Endothelial cell of umbilical vein (primary cell): ENCODE results near the gene CTDSP1.

ENCODE experiments used
- POLR2A ChIP-seq: IDR thresholded peaks from 2 replicates; pipeline ENCODE4 v1.6.1; 2012; ENCODE audit warnings: low read depth, mild to moderate bottlenecking, control low read depth, low read length
- TF ChIP-seq, protein P1 (sequence below), 2 donors: IDR thresholded peaks; 1 replicate in 1 of 2; 2 replicates in 1 of 2; pipeline ENCODE4 v1.5.1; 2011; ENCODE audit warnings: low read length in 2 of 2, mild to moderate bottlenecking in 2 of 2, moderate library complexity in 2 of 2, control low read depth in 1 of 2, inconsistent platforms in 1 of 2, low read depth in 1 of 2; ENCODE audit not compliant: insufficient read depth in 1 of 2; ENCODE audit errors: extremely low read depth in 1 of 2

DNA sequence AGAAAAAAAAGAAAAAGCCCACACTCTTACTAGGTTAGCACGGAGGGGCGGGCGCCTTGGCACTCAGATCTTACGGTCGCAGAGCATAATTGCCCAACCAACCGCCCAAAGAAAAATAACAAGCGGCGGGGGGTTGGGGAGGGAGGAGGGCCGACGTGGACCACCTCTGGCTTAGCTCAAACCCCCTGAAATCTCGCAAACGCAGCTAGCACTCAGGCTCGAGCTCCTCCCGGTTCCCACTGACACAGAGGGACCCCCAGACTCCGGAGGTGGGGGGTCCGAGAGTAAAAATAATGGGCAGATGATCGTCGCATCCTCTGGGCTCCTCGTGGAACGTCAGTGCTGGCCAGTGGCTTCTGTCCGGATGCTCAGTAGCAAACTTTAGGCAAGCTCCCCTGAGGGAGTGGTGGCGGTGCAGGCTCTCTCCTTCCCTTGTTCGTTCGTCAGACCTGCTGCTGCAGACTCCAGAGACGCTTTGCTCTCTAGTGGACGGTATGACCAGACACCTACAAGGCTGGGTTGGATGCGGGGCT, 31.0 kb upstream of the CTDSP1 start:
- TF ChIP-seq, protein P1, sequence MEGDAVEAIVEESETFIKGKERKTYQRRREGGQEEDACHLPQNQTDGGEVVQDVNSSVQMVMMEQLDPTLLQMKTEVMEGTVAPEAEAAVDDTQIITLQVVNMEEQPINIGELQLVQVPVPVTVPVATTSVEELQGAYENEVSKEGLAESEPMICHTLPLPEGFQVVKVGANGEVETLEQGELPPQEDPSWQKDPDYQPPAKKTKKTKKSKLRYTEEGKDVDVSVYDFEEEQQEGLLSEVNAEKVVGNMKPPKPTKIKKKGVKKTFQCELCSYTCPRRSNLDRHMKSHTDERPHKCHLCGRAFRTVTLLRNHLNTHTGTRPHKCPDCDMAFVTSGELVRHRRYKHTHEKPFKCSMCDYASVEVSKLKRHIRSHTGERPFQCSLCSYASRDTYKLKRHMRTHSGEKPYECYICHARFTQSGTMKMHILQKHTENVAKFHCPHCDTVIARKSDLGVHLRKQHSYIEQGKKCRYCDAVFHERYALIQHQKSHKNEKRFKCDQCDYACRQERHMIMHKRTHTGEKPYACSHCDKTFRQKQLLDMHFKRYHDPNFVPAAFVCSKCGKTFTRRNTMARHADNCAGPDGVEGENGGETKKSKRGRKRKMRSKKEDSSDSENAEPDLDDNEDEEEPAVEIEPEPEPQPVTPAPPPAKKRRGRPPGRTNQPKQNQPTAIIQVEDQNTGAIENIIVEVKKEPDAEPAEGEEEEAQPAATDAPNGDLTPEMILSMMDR (IDR thresholded peaks at IDR 0.05; ENCODE audit: extremely low read depth in 1 of 2, insufficient read depth in 1 of 2, low read depth in 1 of 2, low read length in 2 of 2): no peak
- no peak for TF ChIP-seq POLR2A
